Pancreas (tissue), 10 donors: ENCODE measurements around the gene CEP128. TPM values are rescaled to one million over a fixed set of nuclear protein-coding genes. Genes with fewer than 3 reads are reported as not detected.

Source experiments
- ATAC-seq, 4 donors: fragments of 200-7000 bp; cut with Tn5 transposase; one replicate each; pipeline versions ENCODE4 v1.8.0 to v1.9.1; 2020; ENCODE audit warnings: mild to moderate bottlenecking in 4 of 4, moderate library complexity in 4 of 4
- DNase-seq, 6 donors: peaks; one replicate each; pipeline ENCODE4 v3.0.0-alpha.2; 2020
- FAIRE-seq: peaks from 2 replicates; lab custom pipeline; 2012; peaks lifted over from hg19 to GRCh38; lab: Jason Lieb, UNC
- H3K27ac ChIP-seq, 4 donors: fragments of 200-600 bp; sonication (generic); 1 replicate in 3 of 4; 2 replicates in 1 of 4; pipeline versions ENCODE4 v1.5.0 to v1.8.0; 2020
- H3K27me3 ChIP-seq, 4 donors: fragments of 200-600 bp; one replicate each; pipeline ENCODE4 v1.8.0; 2021
- H3K36me3 ChIP-seq, 3 donors: fragments of 200-600 bp; sonication (generic) in 1 of 3; one replicate each; pipeline versions ENCODE4 v1.5.0 to v1.8.0; 2020 to 2021
- H3K4me1 ChIP-seq, 3 donors: fragments of 200-600 bp; one replicate each; pipeline ENCODE4 v1.8.0; 2021
- H3K4me3 ChIP-seq, 4 donors: fragments of 200-600 bp; sonication (generic) in 2 of 4; one replicate each; pipeline versions ENCODE4 v1.5.0 to v1.8.0; 2020 to 2021
- H3K9me3 ChIP-seq, 4 donors: fragments of 200-600 bp; one replicate each; pipeline ENCODE4 v1.8.0; 2021
- WGBS, 2 donors: extraction: QIAGEN DNeasy Blood & Tissue Kit; methylation state at CpG; one replicate each; pipeline ENCODE4 v1.1.7; 2013; 5-methylcytosine and 5-hydroxymethylcytosine counted together
- intact Hi-C, 3 donors: fragments of 100-400 bp; cut with DNase I; formaldehyde crosslinking; loops; one replicate each; pipeline versions ENCODE4 v1.11.1 to v1.14.2; 2022
- polyA plus RNA-seq, 2 donors: library from polyadenylated mRNA; stranded (reverse); fragments of 200-250 nt; gene quantifications; one replicate each; pipeline ENCODE4 v1.2.3, GENCODE V29; 2013
- total RNA-seq, 6 donors: library from RNA; stranded (reverse); fragmentation: NEBNext Ultra II Directional in 4 of 6; extraction: Animal tissue kit (Norgen Biotek cat#: 25700) in 4 of 6; gene quantifications; one replicate each; pipeline versions ENCODE4 v1.2.1 to v1.2.4, GENCODE V29; 2021 to 2023
- TF ChIP-seq, protein P1 (sequence below), 4 donors: fragments of 200-600 bp; sonication (generic) in 3 of 4; IDR thresholded peaks; one replicate each; pipeline versions ENCODE4 v1.5.0 to v1.8.0; 2021; ENCODE audit warnings: antibody characterized with exemption in 4 of 4
- donor health status: healthy with polysubstance abuse.
- donor health status: DM: no; HTN: no; CAD: no; lungs with moderate emphysema.
- donor health status: DM: no; HTN: no; CAD: no.
- donor health status: control.
- donor health status: control.
- donor health status: Bipolar disorder and iron deficiency.
- donor health status: DM: yes; HTN: yes; CAD: no.
- donor health status: DM: no; HTN: no; CAD: no.
- donor health status: DM: no; HTN: no; CAD: no.
- donor health status: DM: yes; HTN: yes; CAD: no.

Gene CEP128
- total and polyA plus RNA-seq, 8 donors: 0.92 to 2.8 (median 2.0) TPM

DNA sequence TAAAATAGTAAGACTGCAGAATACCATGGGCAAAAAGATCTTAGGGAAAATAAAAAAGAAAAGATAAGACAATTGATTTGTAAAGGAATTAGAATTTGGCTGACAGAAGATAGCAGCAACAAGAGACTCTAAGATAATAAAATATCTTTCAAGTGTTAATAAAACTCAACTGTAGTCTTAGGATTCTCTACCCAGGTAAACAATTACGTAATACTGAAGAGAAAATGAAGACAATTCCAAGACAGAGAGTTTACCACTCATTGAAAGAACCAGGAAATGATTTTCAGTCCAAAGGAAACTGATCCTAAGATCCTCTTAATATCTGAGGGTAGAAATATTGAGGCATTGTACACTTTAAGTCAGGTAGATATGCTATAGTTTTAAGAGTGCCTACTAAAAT is 321.1 kb downstream of the CEP128 start:
- Histone ChIP-seq H3K9me3 (no peaks in the 10 kb centered on the region), H3K27ac (no peak overlapping the region), H3K4me3 (no peak overlapping the region), H3K36me3 (no peaks in the 10 kb centered on the region), H3K4me1 (no peaks in the 10 kb centered on the region), H3K27me3 (no peaks in the 10 kb centered on the region)
- 85 to 89% methylated on average over 1 of the region's 1 CpG for WGBS, 2 donors
- TF ChIP-seq, protein P1, sequence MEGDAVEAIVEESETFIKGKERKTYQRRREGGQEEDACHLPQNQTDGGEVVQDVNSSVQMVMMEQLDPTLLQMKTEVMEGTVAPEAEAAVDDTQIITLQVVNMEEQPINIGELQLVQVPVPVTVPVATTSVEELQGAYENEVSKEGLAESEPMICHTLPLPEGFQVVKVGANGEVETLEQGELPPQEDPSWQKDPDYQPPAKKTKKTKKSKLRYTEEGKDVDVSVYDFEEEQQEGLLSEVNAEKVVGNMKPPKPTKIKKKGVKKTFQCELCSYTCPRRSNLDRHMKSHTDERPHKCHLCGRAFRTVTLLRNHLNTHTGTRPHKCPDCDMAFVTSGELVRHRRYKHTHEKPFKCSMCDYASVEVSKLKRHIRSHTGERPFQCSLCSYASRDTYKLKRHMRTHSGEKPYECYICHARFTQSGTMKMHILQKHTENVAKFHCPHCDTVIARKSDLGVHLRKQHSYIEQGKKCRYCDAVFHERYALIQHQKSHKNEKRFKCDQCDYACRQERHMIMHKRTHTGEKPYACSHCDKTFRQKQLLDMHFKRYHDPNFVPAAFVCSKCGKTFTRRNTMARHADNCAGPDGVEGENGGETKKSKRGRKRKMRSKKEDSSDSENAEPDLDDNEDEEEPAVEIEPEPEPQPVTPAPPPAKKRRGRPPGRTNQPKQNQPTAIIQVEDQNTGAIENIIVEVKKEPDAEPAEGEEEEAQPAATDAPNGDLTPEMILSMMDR (IDR thresholded peaks at IDR 0.05): no peak
- FAIRE-seq (no peak), ATAC-seq (no peak), DNase-seq (no peak)
- intact Hi-C loops: no loop called here

GRCh38 chr14:80618751-80619329 is 322.7 kb downstream of the CEP128 start:
- FAIRE-seq: no peak

GRCh38 chr14:80615831-80616230 is 325.7 kb downstream of the CEP128 start:
- Histone ChIP-seq H3K27ac (no peak overlapping the region), H3K4me1 (no peaks in the 10 kb centered on the region), H3K36me3 (no peaks in the 10 kb centered on the region), H3K27me3 (no peaks in the 10 kb centered on the region), H3K9me3 (no peaks in the 10 kb centered on the region), H3K4me3 (no peak overlapping the region)
- WGBS, 2 donors: 81 to 89% methylated on average over 4 of the region's 4 CpGs
- intact Hi-C loops: no loop called here
- TF ChIP-seq, protein P1 (IDR thresholded peaks at IDR 0.05): no peak
- ATAC-seq: no peak
- FAIRE-seq: no peak
- DNase-seq: no peak

More at GRCh38 chr14:80618751-80619329, 322.7 kb downstream of the CEP128 start:
- whole genome bisulfite sequencing, 2 donors: 91 to 93% methylated on average over 4 of the region's 4 CpGs
- intact Hi-C loops: no loop called here
- DNase-seq (no peak), ATAC-seq (no peak)
- Histone ChIP-seq H3K27me3 (no peaks in the 10 kb centered on the region), H3K4me1 (no peaks in the 10 kb centered on the region), H3K4me3 (no peak overlapping the region), H3K27ac (no peak overlapping the region), H3K9me3 (no peaks in the 10 kb centered on the region), H3K36me3 (no peaks in the 10 kb centered on the region)
- TF ChIP-seq, protein P1 (IDR thresholded peaks at IDR 0.05): no peak

DNA sequence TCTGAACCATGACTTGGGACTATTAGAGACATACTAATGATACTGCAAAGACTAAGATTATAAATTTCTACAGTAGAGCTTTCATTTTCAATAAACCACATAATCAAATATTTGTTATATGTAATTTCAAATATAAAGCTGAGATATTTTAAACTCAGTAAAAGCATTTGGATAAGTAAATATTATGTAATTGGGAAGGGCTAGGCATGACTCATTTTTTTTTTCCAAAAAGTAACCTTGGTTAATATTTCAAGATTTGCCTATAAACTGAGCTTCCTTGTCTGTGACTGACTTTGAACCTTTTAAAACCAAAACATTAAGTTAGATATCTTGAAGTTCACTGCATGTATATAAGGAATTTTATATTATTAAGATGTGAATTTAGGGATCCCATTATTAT is 332.5 kb downstream of the CEP128 start:
- no peak overlapping the region for H3K4me3 ChIP-seq
- intact Hi-C loops: no loop called here
- H3K9me3 ChIP-seq: no peaks in the 10 kb centered on the region

GRCh38 chr14:80608563-80608962 is 333.0 kb downstream of the CEP128 start:
- FAIRE-seq (no peak), DNase-seq (no peak), ATAC-seq (peak in 3 of 4 donors; percentile 51 to 60 (median 60))
- WGBS, 2 donors: 16 to 25% methylated on average over 1 of the region's 1 CpG
- no peak overlapping the region for H3K4me3 ChIP-seq
- peaks cover 0 to 10% (median 0%) of the 10 kb centered on the region in 3 donors for H3K4me1 ChIP-seq
- TF ChIP-seq, protein P1 (IDR thresholded peaks at IDR 0.05): no peak
- intact Hi-C loops: no loop called here
- H3K9me3 ChIP-seq: no peaks in the 10 kb centered on the region
- no peaks in the 10 kb centered on the region for H3K27me3 ChIP-seq
- no peaks in the 10 kb centered on the region for H3K36me3 ChIP-seq
- no peak overlapping the region for H3K27ac ChIP-seq

More for the DNA sequence above, 332.5 kb downstream of the CEP128 start:
- Histone ChIP-seq H3K4me1 (peaks cover 0 to 10% (median 0%) of the 10 kb centered on the region in 3 donors), H3K36me3 (no peaks in the 10 kb centered on the region), H3K27me3 (no peaks in the 10 kb centered on the region), H3K27ac (no peak overlapping the region)
- ATAC-seq (peak in 2 of 4 donors; percentile 36 to 41), FAIRE-seq (no peak), DNase-seq (no peak)
- TF ChIP-seq, protein P1 (IDR thresholded peaks at IDR 0.05): no peak
